Bronchus fibroblast of lung (primary cell): ENCODE results near the gene CHTF8. TPM values are rescaled to one million over a fixed set of nuclear protein-coding genes. Genes with fewer than 3 reads are reported as not detected.

Experiments
- total RNA-seq: library from RNA; depleted of rRNA; stranded (reverse); fragments of >200 nt; gene quantifications from 2 replicates; pipeline ENCODE4 v1.2.3, GENCODE V29; 2015

Gene CHTF8
- total RNA-seq: 43.7 and 56.7 TPM in 2 replicates

GRCh38 chr16:69132424-69133252, at the start of gene CHTF8, which contains the start of gene UTP4:
TSS of gene CHTF8 (minus strand) at chr16:69132588. CDS start at chr16:69121458, 11,130 bp downstream.
TSS of gene UTP4 (plus strand) at chr16:69132649. CDS start at chr16:69133460, 811 bp downstream.

GRCh38 chr16:69105501-69106361, 26.7 kb downstream of the CHTF8 start, which contains the start of gene HAS3:
TSS of gene HAS3 (plus strand) at chr16:69105653. CDS start at chr16:69109396, 3,743 bp downstream.

Other genes starting within 250 kb of the CHTF8 start
- gene HAS3, start 26.9 kb downstream of the CHTF8 start, total RNA-seq: under 0.01 TPM in 1 of 2 replicates, not detected in the other
- 16.3 and 19.2 TPM in 2 replicates for gene UTP4, start 61 bp upstream of the CHTF8 start, total RNA-seq
- gene SNTB2, start 54.6 kb upstream of the CHTF8 start, total RNA-seq: 25.4 and 25.9 TPM in 2 replicates
- gene VPS4A, start 178.8 kb upstream of the CHTF8 start, total RNA-seq: 32.7 and 34.0 TPM in 2 replicates
- 23.9 and 25.6 TPM in 2 replicates for gene PDF, start 198.0 kb upstream of the CHTF8 start, total RNA-seq
- 34.5 and 35.8 TPM in 2 replicates for gene COG8, start 207.0 kb upstream of the CHTF8 start, total RNA-seq
- 22.0 and 23.5 TPM in 2 replicates for gene NIP7, start 207.2 kb upstream of the CHTF8 start, total RNA-seq
- not detected in 2 replicates for gene TMED6, start 219.2 kb upstream of the CHTF8 start, total RNA-seq